Ovary (tissue), 10 donors: Measurements from ENCODE around the gene ANKRD52. TPM values are rescaled to one million over a fixed set of nuclear protein-coding genes. Genes with fewer than 3 reads are reported as not detected.
A peak's percentile ranks its signal among the peaks of the same experiment; 100 is the strongest.

ENCODE experiments used
- DNase-seq, 5 donors: peaks; one replicate each; pipeline ENCODE4 v3.0.0-alpha.2; 2019 to 2020
- H3K27ac ChIP-seq, 2 donors: fragments of 200-600 bp; one replicate each; pipeline versions ENCODE4 v1.5.1 to v1.8.0; 2019 to 2022
- H3K27me3 ChIP-seq: fragments of 200-600 bp; one replicate; pipeline ENCODE4 v1.8.0; 2022
- H3K36me3 ChIP-seq: fragments of 200-600 bp; sonication (generic); one replicate; pipeline ENCODE4 v1.5.1; 2019
- H3K4me1 ChIP-seq: one replicate; pipeline ENCODE4 v1.8.1; 2013; ENCODE audit warnings: mild to moderate bottlenecking, moderate library complexity; ENCODE audit not compliant: insufficient read depth
- H3K4me3 ChIP-seq: fragments of 200-600 bp; sonication (generic); one replicate; pipeline ENCODE4 v1.5.1; 2017
- H3K9me3 ChIP-seq, 2 donors: fragments of 200-600 bp in 1 of 2; sonication (generic) in 1 of 2; one replicate each; pipeline versions ENCODE4 v1.5.1 to v1.8.1; 2013 to 2019; ENCODE audit warnings: mild to moderate bottlenecking in 1 of 2, moderate library complexity in 1 of 2
- CTCF ChIP-seq, 3 donors: fragments of 450-650 bp in 2 of 3; fragments of 200-600 bp in 1 of 3; IDR thresholded peaks; one replicate each; pipeline versions ENCODE4 v1.5.1 to v1.8.0; 2016 to 2022; ENCODE audit warnings: antibody characterized with exemption in 3 of 3, mild to moderate bottlenecking in 1 of 3
- EP300 ChIP-seq: sonication (generic); formaldehyde crosslinking; IDR thresholded peaks from one replicate; pipeline ENCODE4 v1.6.1; 2017; ENCODE audit warnings: antibody characterized with exemption
- POLR2A ChIP-seq: fragments of 450-650 bp; IDR thresholded peaks from one replicate; pipeline ENCODE4 v1.6.1; 2017; ENCODE audit warnings: antibody characterized with exemption, mild to moderate bottlenecking, moderate library complexity
- WGBS, 3 donors: extraction: QIAGEN DNeasy Blood & Tissue Kit in 1 of 3; methylation state at CpG; one replicate each; pipeline versions ENCODE4 v1.1.5 to v1.1.7; 2013 to 2017; 5-methylcytosine and 5-hydroxymethylcytosine counted together
- intact Hi-C, 4 donors: fragments of 100-400 bp; cut with DNase I; formaldehyde crosslinking; loops; one replicate each; pipeline versions ENCODE4 v1.11.0 to v1.15.1; 2022 to 2023
- long read RNA-seq, 3 donors: library from polyadenylated mRNA in 2 of 3; unstranded in 2 of 3; transcript quantifications; one replicate each; pipeline ENCODE4 v2.0.0 and lab custom pipeline, GENCODE V29; 2021 to 2026
- polyA plus RNA-seq, 2 donors: library from polyadenylated mRNA; stranded (reverse); fragments of 200-250 nt in 1 of 2; fragments of 350-450 nt in 1 of 2; fragmentation: Illumina TruSeq in 1 of 2; extraction: RNeasy Lipid Tissue Mini Kit (QIAGEN cat#74804) in 1 of 2; gene quantifications; one replicate each; pipeline ENCODE4 v1.2.3, GENCODE V29; 2013 to 2014
- total RNA-seq, 7 donors: library from RNA; depleted of rRNA in 2 of 7; stranded (reverse); fragments of >200 nt in 2 of 7; fragmentation: NEBNext Ultra II Directional in 3 of 7; extraction: Animal tissue kit (Norgen Biotek cat#: 25700) in 3 of 7; gene quantifications; one replicate each; pipeline versions ENCODE4 v1.1.0 to v1.2.4, GENCODE V29; 2016 to 2023
- donor health status: DM: no; HTN: no; CAD: no; lungs with moderate emphysema.
- donor health status: DM: no; HTN: no; CAD: no.
- donor health status: Bipolar disorder and iron deficiency.
- donor health status: DM: yes; HTN: yes; CAD: no.
- donor health status: DM: no; HTN: no; CAD: no.
- donor health status: DM: yes; HTN: yes; CAD: no.

ANKRD52 gene
- total RNA-seq (10 to 100 TPM in 5 of 7 donors, 1 to 10 TPM in 2; 9.1 to 37.7 (median 28.9) TPM), polyA plus RNA-seq (10 to 100 TPM; 10.5 to 26.2 TPM)
- long read RNA-seq, donor 1, partial matches to known transcripts: 30 of 49 reads
- long read RNA-seq, donor 1, other reads (novel, unspliced or antisense): 18 of 49 reads
- long read RNA-seq, donor 2, full-length matches to known transcripts: 4 of 4 reads
- long read RNA-seq, donor 2, partial matches to known transcripts: 0 of 4 reads
- long read RNA-seq, donor 2, other reads (novel, unspliced or antisense): 0 of 4 reads
- long read RNA-seq, donor 3, partial matches to known transcripts: 2 of 3 reads
- long read RNA-seq, donor 3, other reads (novel, unspliced or antisense): 1 of 3 reads

- DNase-seq: peak; percentile 72 to 87 (median 75)
- peak; percentile 2 for TF ChIP-seq POLR2A
- peak in 2 of 3 donors; percentile 89 to 95 for TF ChIP-seq CTCF (IDR thresholded peaks at IDR 0.05)
- no peak for TF ChIP-seq EP300
- 0 to 1% (median 0%) methylated on average over 58 to 78 of the region's 78 CpGs for WGBS, 3 donors
- Histone ChIP-seq H3K4me3 (peak within 1 kb of the TSS; percentile 88), H3K36me3 (no peaks in the 10 kb centered on the region), H3K27ac (peak within 1 kb of the TSS; percentile 87 to 90), H3K9me3 (no peaks in the 10 kb centered on the region), H3K27me3 (no peaks in the 10 kb centered on the region), H3K4me1 (peaks cover 4% of the 10 kb centered on the region)
- intact Hi-C loops: no loop called here
These were observed at the start of gene ANKRD52 for GRCh38 chr12:56258068-56258819. Gene ANKRD52 (minus strand): TSS chr12:56258384. CDS start chr12:56258269, 115 bp downstream.

GRCh38 chr12:56307221-56307965 is 49.2 kb upstream of the ANKRD52 start:
- TF ChIP-seq POLR2A (no peak), CTCF (IDR thresholded peaks at IDR 0.05) (no peak), EP300 (no peak)
- no peak for DNase-seq
- Histone ChIP-seq H3K27me3 (no peaks in the 10 kb centered on the region), H3K27ac (no peak overlapping the region), H3K9me3 (no peaks in the 10 kb centered on the region), H3K4me3 (no peak overlapping the region), H3K4me1 (no peaks in the 10 kb centered on the region), H3K36me3 (no peaks in the 10 kb centered on the region)
- 92 to 95% (median 94%) methylated on average over 7 of the region's 7 CpGs for WGBS, 3 donors
- intact Hi-C loops: no loop called here

- 88 to 95% (median 89%) methylated on average over 8 of the region's 8 CpGs for WGBS, 3 donors
- intact Hi-C loops: no loop called here
These were observed 46.8 kb upstream of the ANKRD52 start for GRCh38 chr12:56304872-56305590.

More at GRCh38 chr12:56304872-56305590, 46.8 kb upstream of the ANKRD52 start:
- no peaks in the 10 kb centered on the region for H3K36me3 ChIP-seq
- H3K9me3 ChIP-seq: no peaks in the 10 kb centered on the region
- H3K4me1 ChIP-seq: peaks cover 6% of the 10 kb centered on the region
- H3K27me3 ChIP-seq: no peaks in the 10 kb centered on the region
- H3K4me3 ChIP-seq: no peak overlapping the region
- no peak for TF ChIP-seq POLR2A
- TF ChIP-seq EP300: no peak
- TF ChIP-seq CTCF (IDR thresholded peaks at IDR 0.05): no peak
- H3K27ac ChIP-seq: no peak overlapping the region
- no peak for DNase-seq
